GM19324 (cell line): ENCODE measurements around the gene TRAF6.

Experiments
- ATAC-seq: cut with Tn5 transposase; IDR thresholded peaks from one replicate; pipeline ENCODE4 v1.9.1; 2021; ENCODE audit warnings: mild to moderate bottlenecking, moderate library complexity; ENCODE audit not compliant: unreplicated experiment, low FRiP score

The TRAF6 gene

DNA sequence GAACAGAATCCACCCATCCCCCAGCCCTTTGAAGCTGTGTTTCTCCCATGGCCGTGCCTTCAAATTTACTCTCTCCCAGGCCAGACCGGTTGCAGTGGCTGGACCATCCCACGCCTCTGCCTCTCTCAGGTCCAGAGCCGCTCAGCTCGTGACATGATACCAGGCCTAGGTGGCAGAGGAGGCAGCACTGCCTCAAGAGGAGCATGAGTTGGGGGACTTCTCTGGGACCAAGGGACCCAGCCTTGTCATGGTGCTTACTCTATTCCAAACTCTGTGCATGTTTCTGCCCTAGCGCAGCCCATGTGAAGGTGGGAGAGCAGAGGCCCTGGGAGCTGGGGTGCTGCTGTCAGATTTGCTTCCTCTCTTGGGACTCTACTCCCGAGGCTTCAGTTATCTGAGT, 51.0 kb downstream of the TRAF6 start:
- no peak for ATAC-seq

DNA sequence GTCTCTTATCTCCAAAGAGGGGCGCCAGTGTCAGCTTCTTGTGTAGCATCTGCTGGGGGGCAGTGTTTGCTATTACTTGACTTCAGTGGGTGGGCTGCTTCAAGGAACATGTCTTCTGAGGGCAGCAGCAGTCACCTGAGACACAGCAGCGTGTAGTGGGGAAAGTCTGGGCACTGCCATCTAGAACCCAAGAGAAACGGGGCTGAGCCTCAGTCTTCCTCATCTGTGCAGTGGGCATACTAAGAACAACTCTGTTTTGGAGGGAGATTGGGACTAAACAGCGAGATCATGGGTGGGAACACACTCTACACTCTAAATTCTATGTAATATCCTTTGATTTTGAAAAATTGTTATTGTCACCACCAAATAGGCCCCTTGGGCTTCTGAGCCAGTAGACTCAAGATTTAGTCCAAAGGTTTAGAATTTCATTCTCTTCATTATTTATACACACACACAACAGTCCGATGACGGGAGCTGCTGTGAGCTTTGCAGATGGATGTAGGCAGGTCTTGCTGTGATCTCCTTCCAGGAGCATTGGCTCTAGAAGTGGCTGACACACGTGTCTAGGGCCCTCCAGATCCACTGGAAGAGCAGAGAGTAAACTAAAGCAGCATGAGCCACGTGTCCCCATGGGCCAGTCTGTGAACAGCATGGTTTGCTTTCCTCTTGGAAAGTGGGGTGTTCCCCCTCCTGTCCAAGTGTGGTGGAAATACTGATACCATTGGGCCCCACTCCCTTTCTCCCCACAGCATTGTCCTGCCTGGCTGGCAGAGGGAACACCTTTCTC, 51.8 kb downstream of the TRAF6 start:
- ATAC-seq: no peak

DNA sequence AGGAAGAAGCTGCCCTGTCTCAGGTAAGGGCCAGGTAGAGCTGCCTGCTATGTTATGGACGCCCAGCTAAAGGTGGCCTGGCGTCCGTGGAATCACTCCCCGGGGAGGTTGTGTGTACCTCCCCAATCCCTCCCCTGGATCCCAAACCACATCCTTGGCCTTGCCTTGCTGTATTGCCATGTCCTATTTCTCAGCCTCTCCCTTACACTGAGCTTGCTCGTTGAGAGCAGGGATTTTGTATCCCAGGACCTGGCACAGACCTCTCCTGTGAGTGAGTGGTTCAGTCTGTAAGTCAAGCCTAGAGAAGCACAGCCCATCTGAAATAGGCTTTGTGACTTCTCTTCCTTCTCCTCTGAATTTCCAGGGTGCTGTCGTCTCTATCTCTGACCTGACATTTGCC, 53.9 kb downstream of the TRAF6 start:
- ATAC-seq: no peak

DNA sequence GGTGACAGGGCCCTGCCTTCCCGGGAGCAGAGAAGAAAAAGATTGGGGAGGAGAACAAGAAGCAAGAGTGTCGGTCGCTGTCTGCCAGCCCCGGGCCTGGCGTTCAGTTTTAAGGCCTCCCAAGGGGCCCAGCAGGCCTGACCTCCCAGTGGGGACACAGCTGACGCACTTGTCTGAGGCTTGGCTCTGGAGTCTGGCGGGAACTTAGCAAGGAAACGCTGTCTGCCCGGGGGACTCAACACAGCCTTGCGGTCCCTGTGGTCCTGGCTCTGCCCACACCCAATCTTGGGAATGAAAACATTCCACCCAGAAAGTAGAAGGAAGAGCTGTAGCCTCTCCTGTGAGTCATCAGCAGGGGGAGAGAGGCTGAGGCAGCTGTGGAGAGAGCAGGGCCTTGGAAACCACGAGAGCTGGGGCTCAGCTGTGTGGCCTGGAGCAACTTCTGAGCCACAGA, 54.4 kb downstream of the TRAF6 start:
- ATAC-seq: no peak

DNA sequence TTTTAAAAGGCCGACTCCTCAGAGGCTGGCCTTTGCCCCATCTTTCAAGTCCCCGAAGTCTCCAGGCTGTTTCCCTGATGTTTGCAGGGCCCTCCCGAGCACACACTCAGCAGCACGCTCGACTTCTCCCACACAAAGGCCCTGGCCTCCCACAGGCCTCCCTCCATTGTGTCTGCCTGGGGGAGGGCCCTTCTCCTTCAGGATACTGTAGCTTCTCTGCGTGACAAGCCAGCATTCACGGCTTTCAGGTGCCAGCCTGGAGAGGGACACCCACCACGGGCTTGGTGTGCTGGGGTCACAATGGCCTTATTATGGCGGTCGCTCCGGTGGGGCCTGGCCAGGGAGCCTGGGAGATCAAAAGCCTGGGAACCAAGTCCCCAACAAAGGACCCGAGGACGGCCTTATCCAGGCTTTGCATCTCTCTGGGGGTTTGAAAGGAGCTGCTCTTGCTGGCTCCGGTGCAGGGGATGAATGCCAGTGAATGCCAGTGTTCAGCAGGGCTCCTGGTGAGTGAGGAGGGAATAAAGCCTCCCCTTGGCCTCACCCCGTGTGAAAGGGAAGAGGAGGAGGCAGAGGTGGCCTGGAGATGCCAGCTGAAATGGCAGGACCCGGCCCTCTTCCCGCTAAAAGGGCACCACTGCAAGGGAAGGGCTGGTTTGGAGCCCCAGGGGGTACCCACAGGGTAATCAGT, 55.0 kb downstream of the TRAF6 start:
- ATAC-seq: no peak

DNA sequence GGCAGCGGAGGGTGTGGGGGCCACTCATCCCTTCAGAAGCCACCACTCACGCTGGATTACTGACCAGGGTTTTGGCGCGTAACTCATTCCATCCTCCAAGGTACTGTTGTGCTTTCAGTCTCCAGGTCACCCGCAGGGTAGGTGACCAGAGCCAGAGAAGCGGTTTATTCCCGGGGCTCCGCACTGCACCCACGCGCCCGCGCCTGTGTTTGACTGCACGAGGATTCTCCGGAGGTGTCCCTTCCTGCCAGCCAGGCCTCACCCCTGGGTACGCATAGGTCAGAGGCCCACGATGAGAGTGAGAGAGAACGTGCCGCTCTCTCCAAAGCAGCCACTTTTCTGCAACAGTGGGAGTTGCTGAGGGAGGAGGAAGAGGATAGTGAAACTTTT, 55.5 kb downstream of the TRAF6 start:
- ATAC-seq: no peak

DNA sequence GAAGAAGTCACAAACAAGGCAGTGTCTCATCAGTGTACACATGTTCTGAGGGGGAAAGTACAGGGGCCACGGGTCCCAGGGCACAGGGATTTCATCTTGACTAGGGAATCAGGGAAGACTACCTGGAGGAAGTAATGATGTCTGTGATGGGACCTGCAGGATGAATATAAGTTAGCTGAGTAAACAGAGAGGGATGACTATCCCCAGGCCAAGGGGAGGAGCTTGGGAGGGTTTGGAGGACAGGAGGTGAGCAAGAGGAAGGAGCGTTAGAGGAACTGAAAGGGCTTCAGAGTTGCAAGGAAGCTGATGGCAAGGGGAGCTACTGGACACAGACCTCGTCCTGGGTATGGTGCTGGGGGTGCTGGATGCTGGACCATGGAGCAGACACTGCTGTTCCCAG, 56.4 kb downstream of the TRAF6 start:
- ATAC-seq: no peak

DNA sequence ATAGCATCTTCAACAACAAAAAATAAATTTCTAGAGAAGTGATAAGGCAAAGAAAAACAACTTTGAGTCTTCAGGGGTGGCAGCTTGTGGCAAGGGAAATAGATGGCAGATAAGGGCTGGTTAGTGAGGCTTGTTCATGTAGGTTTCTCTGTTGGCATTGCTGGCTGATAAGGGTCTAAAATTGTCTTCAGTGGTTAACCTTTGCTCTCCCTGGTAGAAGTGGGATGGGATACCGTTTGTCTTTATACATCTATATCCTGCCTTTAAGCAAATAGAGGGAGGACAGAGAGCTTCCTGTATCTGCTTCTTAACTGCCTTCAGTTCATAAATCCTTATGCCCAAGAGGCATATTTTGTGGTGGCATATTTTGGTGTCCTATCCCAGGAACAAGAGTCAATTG, 57.1 kb downstream of the TRAF6 start:
- no peak for ATAC-seq

DNA sequence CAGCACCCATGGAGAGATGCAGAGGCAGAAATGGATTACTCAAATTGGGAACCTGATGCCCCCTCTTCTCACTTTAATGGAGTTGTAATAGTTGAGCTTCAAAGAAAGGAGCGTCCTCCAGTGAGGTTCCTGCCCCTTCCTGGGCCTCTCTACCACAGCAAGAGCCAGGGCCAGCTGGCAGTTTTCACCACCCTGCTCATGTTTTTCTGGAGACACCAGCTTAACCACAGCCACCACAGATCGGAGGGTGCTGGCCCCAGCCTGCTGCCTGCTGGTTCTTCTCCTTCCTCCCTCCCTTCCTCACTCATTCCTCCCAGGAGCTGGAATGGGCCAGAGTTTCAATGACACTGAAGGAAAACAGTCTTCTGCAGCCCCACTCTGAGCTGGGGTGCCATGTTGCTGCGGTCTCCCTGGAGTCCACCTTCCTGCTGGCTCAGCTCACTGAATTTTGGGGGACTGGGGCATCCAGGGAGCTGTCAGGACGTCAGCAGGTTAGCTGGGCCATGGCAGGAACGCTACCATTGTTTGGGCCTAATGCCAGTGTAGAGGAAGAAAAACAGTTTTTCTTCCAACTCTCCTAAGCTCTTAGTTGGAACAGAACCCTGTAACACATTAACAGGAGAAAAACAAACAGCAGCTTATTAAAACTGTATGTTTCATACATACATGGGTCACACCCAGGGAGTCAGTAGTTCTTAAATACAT, 57.7 kb downstream of the TRAF6 start:
- no peak for ATAC-seq

DNA sequence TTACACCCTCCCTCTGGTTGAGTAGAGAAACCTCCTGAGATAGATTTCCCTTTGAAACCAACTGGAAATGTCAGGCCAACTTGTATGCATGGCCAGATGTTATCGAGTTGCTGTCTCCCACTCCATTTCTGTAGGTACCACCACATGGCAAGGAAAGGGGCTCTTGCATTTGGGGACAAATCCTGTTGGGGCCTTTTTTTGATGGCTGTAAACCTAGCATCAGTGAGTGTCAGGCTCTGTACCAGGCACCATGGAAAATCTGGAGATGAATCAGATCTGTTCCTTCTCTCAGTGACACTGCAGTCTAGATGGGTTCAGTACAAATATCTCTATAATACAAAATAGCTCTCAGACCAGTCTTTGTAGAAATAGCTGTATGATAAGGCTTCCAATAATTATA, 58.4 kb downstream of the TRAF6 start:
- ATAC-seq: no peak

DNA sequence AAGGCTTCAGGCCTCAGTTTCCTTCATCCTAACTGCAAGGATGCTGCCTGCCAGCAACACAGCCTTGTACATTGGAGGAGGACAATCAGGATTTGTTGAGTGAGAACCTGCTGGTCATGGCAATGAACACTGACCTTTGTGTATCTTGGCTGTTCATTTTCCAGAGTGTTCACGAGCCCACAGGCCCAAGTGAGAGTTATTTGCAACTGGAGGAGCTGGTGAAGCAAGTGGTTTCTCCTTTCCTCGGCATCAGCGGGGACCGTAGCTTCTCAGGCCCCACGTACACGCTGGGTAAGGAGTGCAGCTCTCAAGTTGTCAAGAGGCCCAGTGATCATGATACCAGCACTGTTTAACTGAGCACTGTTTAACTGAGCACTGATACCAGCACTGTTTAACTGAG, 59.0 kb downstream of the TRAF6 start:
- no peak for ATAC-seq

DNA sequence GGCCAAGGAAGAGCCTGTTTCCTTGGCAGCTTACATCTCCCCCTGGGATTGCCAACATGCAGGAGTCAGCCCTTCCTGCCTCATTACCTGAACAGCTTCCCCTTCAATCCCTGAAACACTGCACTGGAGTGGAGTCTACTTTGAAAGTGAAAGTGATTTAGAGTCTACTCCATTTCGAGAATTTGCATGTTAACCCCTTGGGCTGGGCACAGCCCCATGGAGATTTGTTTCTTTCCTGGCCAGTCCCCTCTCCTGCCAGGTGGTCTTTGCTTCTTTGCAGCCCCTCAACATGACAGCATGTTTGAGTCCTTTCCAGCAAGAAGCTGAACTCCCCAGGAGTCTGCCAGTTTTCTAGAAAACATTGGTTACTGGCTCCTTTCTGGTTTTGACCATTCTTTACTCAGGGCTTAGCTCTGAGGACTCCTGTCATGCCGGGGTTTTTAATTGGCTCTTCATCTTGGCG, 59.9 kb downstream of the TRAF6 start:
- ATAC-seq: no peak

DNA sequence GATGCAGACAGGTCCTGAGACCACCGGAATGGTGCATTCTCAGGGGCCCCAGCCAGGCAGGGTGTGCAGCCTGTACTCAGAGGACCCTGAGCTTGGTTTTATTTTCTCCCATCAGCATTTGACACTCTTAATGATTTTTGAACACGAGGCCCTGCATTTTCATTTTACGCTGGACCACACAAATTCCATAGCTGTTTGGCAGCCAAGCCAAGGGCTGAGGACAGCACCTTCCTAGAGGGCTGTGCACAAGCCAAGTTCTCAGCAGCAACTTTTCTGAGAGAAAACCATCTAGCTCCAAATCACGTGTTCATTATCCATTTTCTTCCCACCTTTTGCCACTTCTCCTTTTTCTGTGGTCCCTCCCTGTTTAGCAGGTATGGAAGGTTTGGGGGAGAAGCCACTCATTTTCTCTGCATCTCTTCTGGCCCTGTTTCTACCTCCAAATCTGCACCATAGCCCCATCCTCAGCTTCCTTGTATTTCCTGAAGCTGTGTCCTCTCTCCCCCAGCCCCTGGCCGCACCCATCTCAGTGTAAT, 60.4 kb downstream of the TRAF6 start:
- no peak for ATAC-seq

DNA sequence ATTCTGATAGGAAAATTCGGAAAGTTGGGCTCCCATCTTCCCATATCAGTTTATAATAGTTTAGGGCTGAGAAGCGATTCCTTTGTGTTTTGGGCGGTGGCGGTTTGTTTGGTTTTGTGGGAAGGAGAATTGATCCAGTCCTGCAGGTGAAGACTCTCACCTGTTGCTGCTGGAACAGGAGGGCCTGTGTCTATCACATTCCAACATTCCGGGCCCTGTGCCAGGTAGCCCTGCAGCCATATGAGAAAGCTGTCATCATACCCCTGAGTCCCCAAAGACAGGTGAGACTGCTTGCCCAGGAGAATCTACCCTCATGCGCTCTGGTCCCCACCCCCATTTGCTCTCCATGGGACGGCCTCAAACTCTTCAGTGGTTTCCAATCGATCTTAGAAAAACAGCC, 62.1 kb downstream of the TRAF6 start:
- no peak for ATAC-seq

DNA sequence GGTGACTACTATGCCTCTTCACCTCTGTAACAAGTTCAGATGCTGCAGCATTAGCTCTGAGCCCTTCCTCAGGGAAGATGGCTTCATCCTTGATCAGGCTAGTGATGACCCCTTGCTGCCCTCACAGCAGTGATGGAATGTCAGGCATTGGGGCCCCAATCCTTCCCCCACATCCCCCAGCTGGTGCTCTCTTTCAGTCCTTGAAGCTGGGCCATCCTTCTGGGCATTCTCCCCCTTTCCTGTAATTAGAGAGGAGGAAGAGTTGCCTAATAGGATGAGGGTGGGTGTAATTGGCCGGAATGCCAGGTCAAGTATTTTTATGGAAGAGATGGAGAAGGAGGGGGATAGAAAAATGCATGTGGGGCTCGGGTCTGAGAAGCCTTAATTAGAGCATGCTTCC, 62.6 kb downstream of the TRAF6 start:
- ATAC-seq: no peak

DNA sequence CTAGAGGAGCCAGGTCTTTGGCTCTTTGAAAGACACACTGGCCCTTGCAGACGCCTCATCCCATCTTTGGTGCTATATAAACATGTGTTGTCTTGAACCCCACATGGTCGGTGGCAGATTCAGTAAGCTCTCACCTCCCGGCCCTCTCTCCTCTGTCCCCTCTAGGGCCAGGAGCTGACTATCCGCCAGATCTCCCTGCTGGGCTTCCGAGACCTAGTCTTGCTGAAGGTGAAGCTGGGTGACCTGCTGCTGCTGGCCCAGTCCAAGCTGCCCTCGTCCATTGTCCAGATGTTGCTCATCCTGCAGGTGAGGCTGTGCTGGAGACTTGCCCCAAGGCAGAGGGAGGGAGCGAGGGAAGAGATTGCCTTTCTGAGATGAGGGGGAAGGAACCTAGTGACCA, 63.9 kb downstream of the TRAF6 start:
- ATAC-seq: no peak

DNA sequence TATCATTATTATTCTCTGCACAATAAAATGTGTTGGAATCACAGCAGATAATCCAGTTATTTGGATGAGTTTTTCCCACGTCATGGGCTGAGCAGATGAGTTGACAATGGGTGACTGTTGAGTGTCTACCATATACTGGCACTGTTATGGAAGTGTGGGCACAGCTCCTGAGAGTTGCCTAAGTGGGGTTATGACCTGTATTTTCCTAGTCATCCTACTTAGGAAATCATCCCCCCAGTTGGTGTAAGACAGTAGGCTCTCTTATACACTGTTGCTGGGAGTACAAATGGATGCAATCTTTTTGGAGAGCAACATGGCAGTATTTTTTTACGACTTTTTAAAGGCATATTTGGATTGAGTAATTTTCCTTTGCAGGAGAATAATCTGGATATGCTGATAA, 66.4 kb downstream of the TRAF6 start:
- no peak for ATAC-seq

DNA sequence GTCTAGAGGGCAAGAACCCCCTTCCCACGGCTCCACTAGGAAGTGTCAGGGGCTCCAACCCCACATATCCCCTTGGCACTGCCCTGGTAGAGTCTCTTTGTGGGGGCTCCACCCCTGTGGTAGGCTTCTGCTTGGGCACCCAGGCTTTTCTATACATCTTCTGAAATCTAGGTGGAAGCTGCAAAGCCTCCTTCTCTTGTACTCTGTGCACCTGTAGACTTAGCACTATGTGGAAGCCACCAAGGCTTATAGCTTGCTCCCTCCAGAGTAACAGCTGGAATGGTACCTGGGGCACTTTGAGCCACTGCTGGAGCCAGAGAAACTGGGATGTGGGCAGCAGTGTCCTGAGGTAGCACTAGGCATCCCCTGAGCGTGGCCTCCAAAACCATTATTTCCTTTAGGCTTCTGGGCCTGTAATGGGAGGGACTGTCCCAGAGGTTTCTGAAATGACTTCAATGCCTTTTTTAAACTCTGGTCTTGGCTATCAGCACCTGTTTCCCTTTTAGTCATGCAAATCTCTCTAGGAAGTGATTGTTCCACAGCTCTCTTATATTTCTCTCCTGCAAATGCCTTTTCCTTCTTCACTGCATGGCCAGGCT, 68.4 kb downstream of the TRAF6 start:
- ATAC-seq: no peak

DNA sequence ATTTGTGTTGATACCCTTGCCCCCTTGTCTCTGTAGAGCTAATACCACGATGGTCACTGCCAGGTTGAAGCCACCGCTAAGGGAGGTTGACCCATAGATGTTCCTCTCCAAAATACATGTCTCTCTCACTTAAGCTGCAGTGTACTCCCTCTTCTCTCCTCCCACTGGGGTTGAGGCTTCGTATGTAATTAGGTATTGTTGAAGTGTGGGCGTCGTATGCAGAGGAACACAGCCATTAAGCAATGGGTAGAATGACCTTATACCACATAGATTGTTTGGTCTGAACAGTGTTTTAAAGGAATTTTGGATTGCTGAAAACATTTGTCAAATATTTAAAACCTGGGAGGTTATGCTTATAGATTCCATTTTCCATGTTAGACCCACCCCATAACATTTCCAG, 71.9 kb downstream of the TRAF6 start:
- no peak for ATAC-seq

DNA sequence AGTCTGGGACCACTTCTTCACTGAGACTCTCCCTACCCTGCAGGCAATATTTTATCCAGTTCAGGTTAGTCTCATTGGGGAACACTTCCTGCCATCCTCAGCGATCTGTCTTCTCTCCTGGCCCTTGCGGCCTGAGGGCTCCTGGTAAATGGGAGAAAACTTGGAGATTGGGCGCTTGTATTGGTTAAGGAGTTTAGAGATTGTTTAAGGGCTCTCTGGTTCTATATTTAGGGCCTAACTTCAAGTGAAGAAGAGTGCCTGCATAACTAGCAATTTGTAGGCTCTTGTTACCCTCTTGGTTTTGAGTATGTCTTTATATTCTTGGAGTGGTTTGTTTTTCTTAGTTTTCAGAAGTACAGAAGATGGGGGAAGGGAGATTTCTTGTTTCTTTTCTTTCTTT, 72.7 kb downstream of the TRAF6 start:
- ATAC-seq: no peak
